Dermis blood vessel endothelial cell (primary cell): ENCODE results near the gene TMEM40. TPM values are rescaled to one million over a fixed set of nuclear protein-coding genes. Genes with fewer than 3 reads are reported as not detected.
"Not testable (repeated sequence)": the region's sequence is repeated elsewhere in the genome, so short reads cannot be mapped to it uniquely, and the experiment has no call there.

Source experiments
- DNase-seq: peaks from one replicate; pipeline ENCODE4 v3.0.0; 2010
- total RNA-seq: library from RNA; depleted of rRNA; stranded (reverse); fragments of >200 nt; gene quantifications from 2 replicates; pipeline ENCODE4 v1.2.3, GENCODE V29; 2014

Gene TMEM40
- total RNA-seq, 1 donor from 2014 or later: not detected

DNA sequence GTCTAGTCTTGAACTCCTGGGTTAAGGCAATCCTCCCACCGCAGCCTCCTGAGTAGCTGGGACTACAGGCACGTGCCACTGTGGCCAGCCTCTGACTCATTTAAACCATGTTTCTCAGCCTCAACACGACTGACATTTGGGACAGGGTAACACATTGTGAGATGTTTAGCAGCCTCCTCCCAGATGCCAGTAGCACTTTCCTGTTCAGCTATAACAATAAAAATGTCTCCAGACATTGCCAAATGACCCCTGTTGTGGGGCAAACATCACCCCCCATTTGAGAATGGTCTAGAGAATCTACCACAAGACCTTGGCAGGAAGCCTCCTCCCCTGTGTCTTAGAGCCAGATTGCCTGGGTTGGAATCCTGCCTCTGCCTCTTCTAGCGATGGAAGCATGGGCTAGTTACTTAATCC, 8.4 kb downstream of the TMEM40 start:
- DNase-seq: peak; percentile 45

DNA sequence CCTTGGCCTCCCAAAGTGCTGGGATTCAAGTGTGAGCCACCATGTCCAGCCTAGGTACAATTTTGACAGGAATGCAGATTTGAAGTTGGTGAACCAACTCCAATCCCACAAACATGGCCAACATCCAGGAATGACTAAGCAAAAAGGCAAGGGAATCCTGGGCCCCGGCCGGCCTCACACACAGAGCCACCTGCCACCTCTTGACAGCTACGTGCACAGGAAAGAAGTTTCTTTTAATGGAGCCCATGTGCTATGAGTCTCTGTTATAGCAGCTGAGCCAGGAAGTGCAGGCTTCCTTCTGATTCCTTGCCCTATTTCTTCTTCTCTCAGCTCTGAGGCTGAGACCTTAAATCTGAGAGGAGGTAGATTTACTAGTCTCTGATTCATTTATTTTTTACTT, 8.8 kb downstream of the TMEM40 start:
- DNase-seq: peak; percentile 55

DNA sequence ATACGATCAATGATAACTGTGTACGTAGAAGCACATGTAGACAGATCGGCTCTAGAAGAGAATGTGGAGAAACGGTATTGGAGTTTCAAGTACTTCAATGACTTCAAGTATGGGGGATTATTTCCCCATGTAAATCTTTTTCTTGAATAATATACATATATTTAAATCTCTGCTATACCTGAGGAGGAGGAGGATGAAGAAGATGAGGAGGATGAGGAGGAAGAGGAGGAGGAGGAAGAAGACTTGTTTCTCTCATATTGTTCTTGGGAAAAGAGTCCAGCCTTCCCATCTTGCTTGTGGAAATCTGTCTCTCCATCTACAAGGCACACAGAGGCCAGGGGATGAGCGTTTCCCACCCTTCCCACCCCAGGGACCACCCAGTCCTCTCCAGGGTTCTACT, 10.6 kb downstream of the TMEM40 start:
- no peak for DNase-seq

DNA sequence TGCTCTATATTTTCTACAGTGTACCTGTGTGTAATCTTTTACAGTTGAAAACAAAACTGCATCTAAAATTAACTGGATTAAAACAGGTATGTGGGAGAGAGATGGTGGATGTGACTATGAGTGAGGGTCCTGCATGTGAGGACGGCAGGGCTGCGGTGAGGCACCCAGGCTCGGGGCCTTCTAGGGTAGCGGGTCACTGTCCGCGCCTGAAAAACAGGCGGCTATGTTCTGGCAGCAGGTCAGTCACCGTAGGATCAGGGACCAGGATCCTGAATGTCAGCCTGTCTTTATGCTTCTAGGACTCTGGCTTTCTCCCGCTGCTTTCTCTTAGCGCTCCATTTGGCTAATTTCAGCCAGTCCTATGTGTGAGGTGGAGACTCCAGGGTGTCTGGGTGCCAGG, 12.6 kb downstream of the TMEM40 start:
- no peak for DNase-seq

DNA sequence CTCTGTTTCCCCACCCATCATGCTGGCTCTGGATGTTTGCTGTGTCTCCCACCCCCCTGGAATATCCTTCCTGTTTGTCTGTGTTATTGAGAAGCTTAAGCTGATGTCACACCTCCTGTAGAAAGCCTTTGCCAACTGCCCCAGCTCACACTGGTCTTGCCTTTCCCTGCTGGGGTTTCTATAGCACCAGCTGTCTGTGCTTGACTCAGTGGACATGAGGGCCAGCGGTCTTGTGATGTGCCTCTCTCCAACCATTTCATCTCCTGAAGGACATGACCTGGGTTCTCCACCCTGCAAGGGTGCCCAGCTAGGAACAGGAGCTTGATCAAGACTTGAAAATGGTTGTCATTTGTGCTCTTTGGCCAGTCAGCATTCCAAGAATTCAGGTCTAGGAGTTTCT, 14.7 kb downstream of the TMEM40 start:
- no peak for DNase-seq

DNA sequence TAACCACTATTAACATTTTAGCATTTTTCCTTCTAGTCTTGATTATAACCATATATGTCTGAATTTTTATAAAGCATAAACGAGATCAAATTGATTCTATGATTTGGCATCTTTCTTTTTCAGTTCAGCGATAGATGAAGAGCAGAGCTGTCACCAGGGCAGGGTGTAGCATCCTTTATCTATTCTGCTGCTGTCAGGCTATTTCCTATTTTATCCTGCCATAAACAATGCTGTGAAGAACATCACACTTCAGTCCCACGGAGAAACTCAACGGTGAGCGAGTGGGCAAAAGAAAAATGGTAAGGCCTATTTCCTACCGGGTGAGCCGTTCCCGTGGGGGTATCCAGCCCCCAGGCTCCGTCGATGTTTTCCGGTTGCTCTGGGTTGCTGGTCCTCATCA, 15.5 kb downstream of the TMEM40 start:
- no peak for DNase-seq

DNA sequence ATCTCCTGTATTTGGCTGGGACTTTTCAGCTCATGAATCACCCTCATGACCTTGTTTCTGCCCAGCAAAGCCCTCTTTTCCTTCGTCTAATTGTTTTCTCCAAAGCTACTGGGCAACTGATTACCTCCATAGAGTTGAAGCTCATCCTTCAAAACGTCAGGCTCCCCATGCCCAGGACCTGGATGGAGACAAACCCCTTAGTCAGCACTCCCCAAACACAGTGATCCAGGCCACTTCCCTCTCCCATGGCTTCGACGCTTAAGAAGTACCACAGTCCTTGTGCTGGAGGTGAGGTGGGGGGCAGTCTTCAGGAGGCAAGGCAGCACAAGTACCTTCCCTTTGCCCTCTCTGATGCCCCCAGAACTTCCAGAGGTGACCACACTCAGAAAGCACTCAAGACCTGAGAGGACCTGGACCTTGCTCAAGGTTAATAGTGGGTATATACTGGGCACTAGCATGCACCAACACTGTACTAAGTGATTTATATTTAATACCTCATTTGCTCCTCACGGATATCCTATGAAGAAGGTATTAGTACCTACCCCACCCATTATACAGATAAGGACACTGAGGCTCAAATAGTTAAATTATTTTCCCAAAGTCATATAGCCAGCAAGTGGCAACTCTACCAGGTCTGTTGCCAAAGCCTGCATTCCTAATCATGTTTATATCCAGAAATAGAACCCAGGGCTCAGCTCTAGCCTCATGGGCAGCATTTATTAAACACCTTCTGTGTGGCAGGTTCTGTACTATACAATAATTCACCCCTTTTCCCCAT, 16.5 kb downstream of the TMEM40 start:
- DNase-seq: no peak

DNA sequence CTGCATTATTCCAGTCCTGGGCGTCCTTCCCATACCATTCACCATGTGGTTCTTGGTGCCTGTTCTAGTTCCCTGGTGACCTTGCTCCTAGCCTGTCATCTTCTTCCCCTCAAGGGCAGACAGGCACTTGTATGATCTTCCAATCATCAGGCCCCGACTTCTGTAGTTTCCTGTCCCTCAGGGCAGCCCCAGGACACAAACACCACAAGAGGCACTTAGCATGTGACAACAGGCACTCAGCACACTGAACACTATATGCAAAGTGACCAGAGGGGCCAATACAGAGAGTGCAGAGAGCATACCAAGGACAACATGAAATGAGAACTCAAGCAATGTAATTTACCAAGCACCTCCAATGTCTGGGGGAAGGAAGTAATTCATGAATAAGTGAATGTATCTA, 17.9 kb downstream of the TMEM40 start:
- no peak for DNase-seq

DNA sequence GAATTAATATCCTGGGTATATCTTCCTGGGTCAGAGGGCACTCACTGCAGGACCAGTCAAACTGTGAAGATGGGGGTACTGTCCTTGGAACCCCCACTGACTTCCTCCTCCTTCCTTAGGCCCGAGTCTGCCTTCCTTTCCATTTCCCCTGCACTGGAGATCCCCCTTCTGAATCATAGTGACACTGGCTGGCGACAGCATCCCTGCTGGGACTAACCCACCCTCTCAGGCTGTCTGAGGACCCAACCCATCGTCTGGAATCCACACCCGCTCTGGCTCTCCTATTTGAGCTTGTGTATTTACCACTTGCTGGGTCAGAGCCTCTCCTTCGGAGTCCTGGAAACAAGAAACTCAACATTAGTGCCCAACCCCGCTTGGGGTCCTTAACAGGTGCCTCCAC, 21.2 kb downstream of the TMEM40 start:
- DNase-seq: no peak

DNA sequence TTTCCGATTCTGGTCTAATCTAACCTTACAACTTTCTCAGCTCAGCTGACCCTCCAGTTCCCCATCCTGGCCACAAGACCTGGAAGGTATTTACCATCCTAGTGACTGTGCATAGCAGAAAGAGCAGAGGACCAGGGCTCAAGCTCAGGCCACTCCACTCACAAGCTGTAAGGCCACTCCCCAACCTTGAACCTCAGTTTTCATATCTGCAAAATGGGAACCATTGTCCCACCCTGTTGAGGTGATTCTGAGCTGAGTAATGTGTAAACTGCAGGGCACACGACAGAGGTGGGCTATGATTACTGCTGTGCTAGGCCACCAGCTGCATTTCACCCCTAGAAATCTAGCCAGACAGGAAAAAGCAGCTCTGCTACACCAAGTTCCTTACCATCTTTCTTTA, 21.7 kb downstream of the TMEM40 start:
- no peak for DNase-seq

DNA sequence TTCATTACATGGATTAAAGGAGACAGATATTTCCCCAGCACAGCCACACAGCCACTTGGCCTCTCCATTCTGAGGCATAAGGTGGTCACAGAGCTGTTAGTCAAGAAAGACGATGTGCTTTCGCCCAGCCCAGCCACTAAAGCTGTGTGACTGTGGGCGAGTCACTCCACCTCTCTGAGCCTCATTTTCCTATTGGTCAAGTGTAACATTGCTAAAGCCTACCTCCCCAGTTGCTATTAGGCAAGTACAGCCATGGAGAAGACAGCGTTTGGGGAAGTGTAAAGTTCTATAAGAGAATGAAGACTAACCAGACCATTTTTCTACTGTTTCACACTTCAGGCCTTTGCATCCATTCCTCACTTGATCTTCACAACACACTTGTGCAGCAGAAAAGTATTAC, 24.1 kb downstream of the TMEM40 start:
- DNase-seq: no peak

DNA sequence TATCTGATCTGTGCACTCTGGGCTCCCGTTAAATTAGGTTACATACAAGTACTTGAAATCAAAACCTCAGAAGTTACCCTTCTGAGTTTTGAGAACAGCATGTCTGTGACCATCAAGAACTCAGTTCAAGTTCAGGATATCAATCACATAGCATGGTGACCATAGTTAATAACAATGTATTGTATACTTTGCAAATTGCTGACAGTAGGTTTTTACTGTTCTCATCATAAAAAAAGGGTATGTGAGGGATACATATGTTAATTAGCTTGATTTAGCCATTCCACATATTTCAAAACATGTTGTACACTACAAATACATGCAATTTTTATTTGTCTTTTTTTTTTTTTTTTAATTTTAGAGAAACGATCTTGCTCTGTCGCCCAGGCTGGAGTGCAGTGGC, 25.5 kb downstream of the TMEM40 start:
- no peak for DNase-seq

DNA sequence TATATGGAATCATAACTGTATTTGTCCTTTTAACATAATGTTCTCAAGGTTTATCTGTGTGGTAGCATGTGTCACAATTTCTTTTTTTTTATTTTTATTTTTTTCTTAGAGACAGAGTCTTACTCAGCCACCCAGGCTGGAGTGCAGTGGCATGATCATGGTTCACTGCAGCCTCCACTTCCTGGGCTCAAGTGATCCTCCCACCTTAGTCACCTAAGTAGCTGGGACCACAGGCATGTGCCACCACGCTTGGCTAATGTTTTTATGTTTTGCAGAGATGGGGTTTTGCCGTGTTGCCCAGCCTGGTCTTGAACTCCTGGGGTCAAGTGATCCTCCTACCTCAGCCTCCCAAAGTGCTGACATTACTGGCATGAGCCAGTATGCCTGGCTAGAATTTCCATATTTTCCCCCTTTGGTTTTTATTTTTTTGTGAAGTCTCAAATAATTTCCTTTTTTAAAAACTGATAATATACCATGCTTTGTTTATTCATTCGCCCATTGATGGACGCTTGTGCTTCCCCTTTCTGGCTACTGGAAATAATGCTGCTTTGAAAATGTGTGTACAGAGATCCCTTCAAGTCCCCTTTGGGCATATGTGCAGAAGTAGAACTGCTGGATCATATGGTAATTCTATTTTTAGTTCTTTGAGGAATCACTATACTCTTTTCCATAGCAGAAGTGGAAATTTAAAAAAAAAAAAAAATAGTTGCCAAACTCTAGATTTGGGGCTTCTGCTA, 28.4 kb downstream of the TMEM40 start:
- no peak for DNase-seq

DNA sequence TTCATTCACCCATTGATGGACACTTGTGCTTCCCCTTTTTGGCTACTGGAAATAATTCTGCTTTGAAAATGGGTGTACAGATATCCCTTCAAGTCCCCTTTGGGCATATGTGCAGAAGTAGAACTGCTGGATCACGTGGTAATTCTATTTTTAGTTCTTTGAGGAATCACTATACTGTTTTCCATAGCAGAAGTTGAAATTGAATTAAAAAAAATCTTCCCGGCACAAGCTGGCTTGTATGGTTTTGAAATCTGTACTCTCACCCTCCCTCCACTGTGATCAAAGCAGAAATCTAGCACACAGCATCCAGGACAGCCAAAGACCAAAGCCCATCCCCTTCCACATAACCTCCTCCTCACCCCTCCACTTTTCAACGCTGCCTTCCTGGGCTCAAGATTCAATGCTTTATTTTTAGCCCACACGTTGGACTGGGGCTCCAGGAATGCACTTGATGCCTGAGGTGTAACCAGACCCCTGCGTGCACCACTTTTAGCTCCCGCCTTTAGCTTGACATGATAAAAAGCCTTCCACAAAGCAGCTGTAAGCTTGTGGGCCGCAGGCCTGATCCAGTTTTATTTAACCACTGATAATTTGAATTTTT, 29.9 kb downstream of the TMEM40 start:
- DNase-seq: no peak

DNA sequence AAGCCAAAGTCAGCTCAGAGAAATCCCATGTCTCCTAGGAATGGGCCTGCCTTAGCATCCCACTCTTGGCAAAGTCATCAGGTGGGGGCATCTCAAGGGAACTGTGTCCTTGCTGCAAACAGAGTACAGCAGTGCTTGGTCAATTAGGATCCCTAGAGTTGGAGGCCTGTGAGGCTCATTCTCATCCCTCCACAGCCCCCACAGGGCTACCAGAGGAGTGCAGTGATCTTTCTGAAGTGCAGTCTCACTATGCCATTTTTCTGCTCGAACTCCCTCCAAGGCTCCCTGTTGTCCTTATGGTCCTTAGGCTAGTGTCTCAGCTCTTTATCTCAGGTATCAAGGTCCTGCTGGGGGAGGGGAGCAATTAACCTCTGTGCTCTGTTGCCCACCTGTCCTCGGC, 31.1 kb downstream of the TMEM40 start:
- no peak for DNase-seq

DNA sequence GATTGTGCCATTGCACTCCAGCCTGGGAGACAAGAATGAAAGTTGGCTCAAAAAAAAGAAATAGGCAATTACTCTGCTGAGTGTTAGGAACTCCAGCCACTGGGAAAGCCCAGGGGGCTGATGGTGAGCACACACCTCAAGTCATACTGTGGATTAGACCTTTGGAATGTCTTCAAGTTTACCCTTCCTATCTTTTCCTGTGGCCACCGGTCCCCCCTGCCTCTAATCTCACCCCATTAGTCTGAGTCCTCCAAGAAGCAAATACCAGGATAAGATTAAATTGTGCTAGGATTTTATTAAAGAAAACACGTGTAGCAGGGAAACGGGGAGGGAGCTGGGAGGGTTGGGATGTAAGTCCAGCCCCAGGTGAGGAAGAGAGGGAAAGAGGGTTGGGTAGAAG, 31.6 kb downstream of the TMEM40 start:
- DNase-seq: no peak

DNA sequence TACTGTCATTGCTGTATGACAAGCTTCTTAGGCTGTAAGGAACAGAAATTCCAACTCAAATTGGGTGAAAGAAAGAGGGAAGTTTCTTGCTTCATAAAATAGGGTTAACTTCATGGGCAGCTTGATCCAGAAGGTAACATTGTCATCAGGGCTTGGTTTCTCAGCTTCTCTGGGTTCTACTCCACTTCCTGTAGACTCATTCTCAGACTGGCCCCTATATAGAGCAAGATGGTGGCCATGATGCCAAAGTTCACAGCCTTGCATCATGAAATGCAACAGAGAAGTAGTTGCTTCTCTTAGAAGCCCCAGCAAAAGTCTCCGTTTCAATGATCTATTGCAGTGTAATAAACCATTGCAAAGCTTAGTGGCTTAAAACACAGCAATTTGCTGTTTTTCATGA, 33.6 kb downstream of the TMEM40 start:
- DNase-seq: no peak

DNA sequence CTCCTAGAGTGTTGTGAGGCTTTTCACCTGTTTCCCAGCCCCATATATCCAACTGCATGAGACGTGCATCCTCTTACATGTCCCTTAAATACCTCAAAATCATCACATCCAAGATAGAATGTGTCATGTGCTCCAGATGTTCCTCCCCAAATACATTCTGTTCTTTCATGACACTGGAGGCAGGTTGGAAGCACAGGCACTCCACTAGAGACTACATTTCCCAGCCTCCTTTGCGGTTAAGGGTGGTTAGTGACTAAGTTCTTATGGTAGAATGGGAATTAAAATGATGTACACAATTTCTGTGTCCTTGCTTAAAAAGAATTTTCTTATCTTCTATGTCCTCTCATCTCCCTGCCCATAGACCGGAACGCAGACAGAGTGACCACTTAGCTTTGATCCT, 34.3 kb downstream of the TMEM40 start:
- DNase-seq: no peak

DNA sequence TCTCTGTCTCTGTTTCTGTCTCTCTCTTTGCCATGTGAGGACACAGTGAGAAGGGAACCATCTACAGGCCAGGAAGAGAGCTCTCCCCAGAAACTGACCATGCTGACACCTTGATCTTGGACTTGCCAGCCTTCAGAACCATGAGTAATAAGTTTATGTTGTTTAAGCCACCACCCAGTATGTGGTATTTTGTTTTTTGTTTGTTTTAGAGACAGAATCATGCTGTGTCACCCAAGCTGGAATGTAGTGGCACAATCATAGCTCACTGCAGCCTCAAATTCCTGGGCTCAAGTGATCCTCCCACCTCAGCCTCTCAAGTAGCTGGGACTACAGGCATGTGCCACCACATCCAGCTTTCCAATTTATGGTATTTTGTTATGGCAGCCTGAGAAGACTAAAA, 35.7 kb downstream of the TMEM40 start:
- DNase-seq: not testable (repeated sequence)

DNA sequence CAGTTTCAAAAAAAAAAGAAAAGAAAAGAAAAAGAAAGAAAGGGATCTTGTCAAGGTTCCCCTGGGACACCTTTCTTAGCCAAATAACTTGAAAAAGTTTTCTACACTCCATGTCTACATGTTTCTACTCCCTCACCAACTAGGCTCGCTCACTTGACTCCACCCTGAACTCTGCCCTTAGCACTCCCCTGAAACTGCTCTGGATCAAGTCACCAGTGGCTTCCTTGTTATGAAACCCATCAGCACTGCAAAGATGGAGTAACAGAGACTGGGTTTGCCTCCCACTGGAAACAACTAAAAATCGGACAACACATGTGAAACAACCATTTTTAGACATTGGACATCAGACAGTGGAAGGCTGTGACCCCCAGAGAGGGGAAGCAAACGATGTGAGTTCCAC, 36.8 kb downstream of the TMEM40 start:
- no peak for DNase-seq

DNA sequence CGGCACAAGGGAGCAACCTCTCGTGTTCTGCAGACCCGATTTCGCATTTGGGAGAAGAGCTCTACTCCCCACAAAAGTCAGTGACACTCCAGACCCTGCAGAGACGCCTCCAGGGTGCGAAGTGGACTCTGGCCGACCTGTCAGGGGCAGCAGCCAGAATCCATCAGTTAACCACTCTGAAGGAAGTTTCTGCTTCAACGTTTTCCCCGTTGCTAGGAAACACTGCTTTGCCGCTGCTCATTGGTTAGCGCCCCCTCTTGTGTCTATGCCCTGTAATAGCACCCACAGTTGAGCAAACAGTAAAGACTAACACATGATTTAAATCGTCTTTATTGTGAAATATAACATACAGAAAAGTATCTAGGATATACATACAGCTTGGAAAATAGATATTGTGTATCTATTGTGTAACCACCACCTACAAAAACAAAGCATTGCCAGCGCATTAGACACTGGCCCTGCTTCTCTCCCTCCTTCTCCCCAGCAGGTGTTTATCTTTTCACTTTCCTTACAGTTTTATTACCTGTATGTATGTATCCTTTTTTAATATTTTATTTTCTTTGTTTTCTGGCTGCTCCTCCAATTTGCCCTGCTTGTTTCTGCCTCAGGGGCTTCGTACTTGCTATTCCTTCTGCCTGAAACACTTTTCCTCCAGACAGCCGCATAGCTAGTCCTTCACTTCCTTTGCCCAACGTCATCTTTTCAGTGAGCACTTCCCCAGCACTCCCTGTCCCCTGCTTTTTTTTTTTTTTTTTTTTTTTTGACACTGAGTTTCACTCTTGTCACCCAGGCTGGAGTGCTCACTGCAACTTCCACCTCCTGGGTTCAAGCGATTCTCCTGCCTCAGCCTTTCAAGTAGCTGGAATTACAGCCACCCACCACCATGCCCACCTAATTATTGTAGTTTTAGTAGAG, 38.8 kb downstream of the TMEM40 start:
- peak; percentile 90 for DNase-seq

DNA sequence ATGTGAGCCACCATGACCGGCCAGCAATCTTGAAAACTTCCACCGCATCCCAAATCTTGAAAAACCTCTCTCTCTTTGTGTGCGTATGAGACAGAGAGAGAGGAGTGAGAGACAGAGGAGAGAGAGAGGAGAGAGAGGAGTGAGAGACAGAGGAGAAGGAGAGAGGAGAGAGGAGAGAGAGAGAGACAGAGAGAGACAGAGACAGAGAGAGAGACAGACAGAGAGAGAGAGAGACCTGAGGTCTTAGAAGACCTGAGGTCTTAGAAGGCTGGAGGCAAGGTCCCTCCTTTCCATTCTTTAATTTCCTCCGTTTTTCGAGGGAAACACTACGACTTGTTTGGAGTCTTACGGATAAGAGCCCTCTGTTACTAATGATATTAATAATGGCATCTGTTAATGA, 39.5 kb downstream of the TMEM40 start:
- no peak for DNase-seq

DNA sequence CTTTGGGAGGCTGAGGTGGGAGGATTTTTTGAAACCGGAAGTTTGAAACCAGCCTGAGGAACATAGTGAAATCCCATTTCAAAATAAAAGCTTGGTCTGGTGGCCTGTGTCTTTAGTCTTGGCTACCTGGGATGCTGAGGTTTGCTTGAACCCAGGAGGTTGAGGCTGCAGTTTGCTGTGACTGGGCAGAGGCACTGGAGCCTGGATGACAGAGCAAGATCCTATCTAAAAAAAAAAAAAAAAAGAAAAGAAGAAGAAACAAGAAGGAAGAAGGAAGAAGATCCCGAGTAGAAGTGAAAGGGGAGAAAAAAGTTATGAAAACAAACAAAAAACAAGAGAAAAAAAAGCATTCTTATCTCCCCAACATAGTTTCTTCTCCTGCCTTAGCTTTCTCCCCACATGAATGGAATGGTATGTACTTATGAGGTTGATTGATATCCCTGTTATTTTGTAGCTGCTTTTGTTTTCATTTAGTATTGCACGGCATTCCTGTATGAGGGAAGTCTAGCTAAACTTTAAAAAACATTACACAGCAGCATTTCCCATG, 42.4 kb downstream of the TMEM40 start:
- DNase-seq: peak; percentile 9
